Glomerular visceral epithelial cell (primary cell): ENCODE measurements around the gene ITM2B.
A peak's percentile ranks its signal among the peaks of the same experiment; 100 is the strongest.

Source experiments
- DNase-seq: peaks from one replicate; pipeline ENCODE4 v3.0.0-alpha.2; 2016; ENCODE audit errors: extremely low spot score

ITM2B gene

GRCh38 chr13:48304143-48304876 is 71.3 kb downstream of the ITM2B start:
- peak; percentile 51 for DNase-seq

GRCh38 chr13:48311223-48311622 is 78.2 kb downstream of the ITM2B start:
- no peak for DNase-seq

GRCh38 chr13:48315969-48316650 is 83.1 kb downstream of the ITM2B start:
- DNase-seq, result no peak

- DNase-seq, result no peak
Measured at GRCh38 chr13:48316826-48317510, 84.0 kb downstream of the ITM2B start.

- DNase-seq, result no peak
Measured at GRCh38 chr13:48317511-48318376, 84.7 kb downstream of the ITM2B start.

- no peak for DNase-seq
Measured at GRCh38 chr13:48318377-48318811, 85.4 kb downstream of the ITM2B start.

GRCh38 chr13:48318821-48319511 is 86.0 kb downstream of the ITM2B start:
- no peak for DNase-seq
